Ammon's horn (tissue), 1 donor: Measurements from ENCODE around the gene AGT.

Experiments used
- DNase-seq: peaks from one replicate; pipeline ENCODE4 v3.0.0-alpha.2; 2016; ENCODE audit warnings: low spot score

Gene AGT

GRCh38 chr1:230713915-230714764 lies at the start of gene AGT:
Gene AGT, minus strand, starts transcription at chr1:230714122. Its CDS starts 3,299 bp downstream, at chr1:230710823.
- DNase-seq: peak; percentile 93

DNA sequence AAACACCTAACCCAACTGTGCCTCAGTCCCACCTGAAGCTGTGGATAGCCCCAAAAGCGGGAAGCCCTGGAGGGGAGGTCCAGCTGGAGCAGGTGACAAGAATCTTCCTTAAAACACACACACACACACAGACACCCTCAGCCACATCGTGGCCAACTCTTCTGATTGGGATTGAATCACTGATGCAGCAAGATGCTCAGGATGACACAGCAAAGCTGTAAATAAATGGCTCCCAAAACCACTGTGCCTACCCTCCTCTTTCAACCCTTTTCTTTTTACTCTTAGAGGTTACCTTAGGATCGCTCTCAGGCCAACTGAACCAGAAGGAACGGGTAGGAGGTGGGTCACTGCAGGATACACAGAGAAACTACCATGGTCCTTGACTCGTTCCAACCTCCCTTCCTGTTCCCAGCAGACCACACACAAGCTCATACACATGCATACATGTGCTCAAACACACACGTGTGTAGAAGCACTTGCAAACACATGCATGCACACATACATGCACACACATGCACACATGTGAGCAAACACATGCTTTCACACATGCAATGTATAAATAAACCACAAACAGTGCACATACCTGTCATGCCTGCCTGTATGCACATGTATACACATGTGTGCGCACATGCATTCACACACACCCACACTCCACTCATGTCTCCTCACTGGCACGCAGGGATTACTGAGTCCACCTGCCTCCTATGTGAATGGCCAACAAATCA lies 47.7 kb upstream of the AGT start:
- no peak for DNase-seq

- no peak for DNase-seq
Observed at GRCh38 chr1:230760360-230760827, 46.5 kb upstream of the AGT start.

DNA sequence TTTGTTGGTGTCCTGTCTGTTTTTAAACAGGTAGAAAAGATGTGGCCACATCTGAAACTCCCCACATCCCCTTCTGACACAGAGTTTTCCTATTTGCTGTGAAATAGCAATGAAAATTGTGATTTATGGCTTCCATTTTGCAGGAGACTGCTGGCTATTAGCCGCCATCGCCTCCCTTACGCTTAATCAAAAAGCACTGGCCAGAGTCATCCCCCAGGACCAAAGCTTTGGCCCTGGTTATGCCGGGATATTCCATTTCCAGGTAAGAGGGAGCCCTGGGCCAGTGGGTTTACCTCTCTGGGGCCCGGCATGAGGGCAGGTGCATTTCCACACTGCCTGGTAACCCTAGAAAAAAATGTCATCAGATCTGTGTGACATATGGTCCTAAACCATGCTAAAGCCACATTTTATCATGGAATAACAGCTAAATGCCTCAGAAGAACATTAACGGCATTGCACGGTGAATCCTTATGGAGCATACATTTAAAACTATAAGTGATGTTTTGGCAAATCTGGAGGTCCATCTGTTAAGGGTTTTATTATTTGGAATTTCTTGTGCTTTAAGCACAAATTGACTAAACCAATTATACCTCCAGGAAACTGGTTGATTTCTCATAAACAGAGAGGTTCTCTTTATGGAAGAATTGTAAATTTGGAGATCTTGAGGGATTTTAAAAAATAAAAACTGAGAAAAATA lies 45.6 kb upstream of the AGT start:
- no peak for DNase-seq

DNA sequence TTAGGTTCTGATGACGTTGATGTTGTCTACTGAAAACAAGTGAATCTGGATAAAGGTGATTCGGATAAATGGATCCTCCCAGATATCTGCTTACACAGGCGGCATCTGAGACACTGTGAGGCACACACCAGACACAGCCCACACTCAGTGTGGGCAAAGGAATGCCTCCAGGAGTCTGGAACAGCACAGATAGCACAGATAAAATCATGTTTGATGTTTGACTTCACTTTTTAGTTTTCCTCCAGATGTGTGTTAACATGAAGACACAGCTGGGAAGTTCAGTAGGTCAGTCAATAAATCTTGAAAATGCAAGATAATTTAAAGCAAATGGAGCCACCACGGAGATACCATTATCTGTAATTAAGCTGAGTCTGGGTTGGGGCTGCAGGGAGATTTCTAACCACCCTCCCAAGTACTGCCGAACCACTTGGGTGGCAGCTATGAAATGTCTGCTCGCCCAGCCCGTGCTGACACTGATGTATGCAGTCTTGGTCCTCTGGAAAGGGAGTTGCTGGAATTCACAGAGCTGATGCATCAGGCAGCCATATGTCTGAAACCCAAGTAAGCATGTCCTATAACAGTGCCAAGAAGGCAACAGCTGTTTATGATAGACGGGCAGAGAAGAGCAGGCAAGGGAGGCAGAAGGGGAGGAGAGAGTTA lies 44.9 kb upstream of the AGT start:
- DNase-seq: no peak

GRCh38 chr1:230757856-230758708 lies 44.2 kb upstream of the AGT start:
- no peak for DNase-seq

- no peak for DNase-seq
Observed at GRCh38 chr1:230754796-230755195, 40.9 kb upstream of the AGT start.

DNA sequence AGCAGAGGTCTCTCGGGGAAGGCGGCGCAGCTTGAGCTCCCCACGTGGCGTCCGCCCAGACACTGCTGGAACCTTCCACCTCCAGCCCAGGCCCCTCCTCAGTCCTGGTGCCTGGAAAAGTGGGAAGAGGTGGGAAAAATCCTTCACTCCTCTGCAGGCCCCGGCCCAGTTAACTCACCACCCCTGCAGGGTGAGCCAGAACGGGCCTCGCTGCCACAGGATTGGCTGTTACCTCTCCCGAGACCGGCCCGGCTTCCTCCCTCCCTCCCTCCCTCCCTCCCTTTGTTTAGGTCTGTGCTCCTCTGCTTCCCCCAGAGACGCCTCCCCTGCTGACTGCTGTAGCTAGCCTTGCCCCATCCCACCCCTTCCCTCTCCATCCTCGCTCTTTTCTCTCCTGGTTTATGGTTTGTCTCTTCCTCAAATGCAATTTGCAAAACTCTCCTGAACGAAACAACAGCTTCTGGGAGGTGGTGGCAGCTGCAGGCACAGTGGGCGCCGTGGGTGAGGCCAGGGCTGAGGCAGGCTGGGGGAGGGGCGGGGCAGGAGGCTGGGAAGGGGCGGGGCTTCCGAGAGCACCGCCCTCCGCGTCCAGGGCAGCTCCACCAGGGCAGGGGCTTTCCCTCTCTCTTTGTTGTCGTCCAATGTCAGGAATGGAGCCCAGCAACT lies 39.8 kb upstream of the AGT start:
- DNase-seq: peak; percentile 79

DNA sequence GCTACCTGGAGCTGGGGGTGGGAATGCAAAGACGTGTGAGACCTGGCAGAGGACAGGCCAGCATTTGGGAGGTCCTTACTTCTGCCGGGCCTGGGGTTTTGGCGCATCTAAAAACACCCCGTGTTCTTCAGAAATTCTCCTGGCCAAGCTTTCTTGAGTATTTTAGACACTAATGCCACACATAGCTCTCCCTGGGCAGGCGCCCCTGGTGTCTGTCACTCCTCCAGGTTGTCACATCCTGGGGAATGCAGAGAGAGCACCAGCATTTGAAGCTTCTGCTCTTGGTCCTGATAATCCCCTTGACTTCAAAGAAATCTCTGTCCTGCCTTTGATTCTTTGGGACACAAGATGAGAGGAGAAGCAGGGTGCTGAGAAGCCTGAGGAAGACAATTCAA lies 39.3 kb upstream of the AGT start:
- DNase-seq: no peak

DNA sequence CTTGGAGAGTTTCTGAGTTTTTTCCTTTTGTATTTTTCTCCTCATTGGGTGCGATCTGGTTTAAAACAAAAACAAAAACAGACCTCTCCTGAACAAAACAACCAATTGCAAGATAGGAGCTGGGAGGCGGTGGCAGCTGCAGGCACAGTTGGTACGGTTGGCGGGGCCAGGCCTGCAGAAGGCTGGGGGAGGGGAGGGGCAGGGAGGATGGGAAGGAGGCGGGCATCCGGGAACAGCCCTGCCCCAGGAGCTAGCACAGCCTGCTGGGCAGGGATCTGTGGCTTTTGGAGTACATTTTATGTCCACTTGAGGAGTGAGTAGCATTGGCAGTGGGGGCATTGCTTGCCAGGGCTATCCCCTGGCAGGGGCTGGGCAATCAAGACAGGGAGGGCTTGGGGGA lies 38.5 kb upstream of the AGT start:
- peak; percentile 95 for DNase-seq

DNA sequence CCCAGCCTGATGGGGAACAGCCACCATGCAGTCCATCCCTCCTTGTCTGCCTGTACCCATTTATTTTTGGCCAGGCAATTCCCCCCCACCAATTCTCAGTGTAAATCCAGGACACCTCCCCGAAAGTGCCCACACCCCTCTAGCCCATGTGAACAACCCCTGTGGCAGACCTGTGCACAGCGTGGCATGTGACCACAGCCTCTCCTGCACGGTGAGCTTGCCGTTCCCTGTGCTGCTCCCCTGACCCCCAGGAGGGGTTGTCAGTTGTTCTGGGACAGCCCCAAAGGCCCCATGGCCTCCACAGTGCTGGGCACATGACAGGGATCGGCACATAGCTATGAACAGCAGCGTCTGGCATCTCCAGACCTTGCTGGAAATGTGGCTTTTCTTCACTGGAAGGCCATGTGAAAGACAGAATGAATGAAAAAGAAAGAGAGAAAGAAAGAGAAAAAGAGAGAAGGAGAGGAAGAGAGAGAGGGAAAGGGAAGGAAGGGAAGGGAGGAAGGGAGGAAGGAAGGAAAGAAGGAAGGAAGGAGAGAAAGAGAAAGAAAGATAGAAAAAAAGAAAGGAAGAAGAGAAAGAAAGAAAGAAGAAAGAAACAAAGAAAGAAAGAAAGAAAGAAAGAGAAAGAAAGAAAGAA lies 37.2 kb upstream of the AGT start:
- DNase-seq: no peak

DNA sequence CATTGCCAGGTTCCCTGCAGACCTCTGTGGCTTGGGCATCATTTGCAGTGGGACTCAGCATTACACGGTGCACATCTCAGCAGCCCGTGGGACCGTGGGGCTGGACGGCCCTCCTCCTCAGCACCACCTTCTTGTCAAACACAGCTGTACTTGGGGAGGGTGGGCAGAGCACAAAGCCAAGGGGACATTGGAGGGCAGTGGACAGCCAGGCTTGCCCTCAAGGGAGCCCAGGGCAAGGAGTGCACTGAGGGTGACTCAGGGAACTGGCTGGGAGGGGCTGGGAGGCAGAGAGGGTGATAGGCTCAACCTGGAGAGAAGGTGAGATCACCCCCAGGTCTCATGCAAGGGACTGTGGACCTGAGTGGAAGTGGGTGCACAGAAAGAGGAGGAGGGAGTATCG lies 36.7 kb upstream of the AGT start:
- DNase-seq: no peak

- no peak for DNase-seq
Observed at GRCh38 chr1:230749635-230750034, 35.7 kb upstream of the AGT start.

GRCh38 chr1:230749150-230749549 lies 35.2 kb upstream of the AGT start:
- DNase-seq: no peak

- DNase-seq: peak; percentile 27
Observed at GRCh38 chr1:230747890-230748800, 34.2 kb upstream of the AGT start.

GRCh38 chr1:230747127-230747730 lies 33.3 kb upstream of the AGT start, which contains the start of gene CAPN9:
Gene CAPN9, plus strand, starts transcription at chr1:230747388. Its CDS starts 109 bp downstream, at chr1:230747497.
- DNase-seq: no peak

GRCh38 chr1:230746617-230747016 lies 32.7 kb upstream of the AGT start:
- DNase-seq: no peak

DNA sequence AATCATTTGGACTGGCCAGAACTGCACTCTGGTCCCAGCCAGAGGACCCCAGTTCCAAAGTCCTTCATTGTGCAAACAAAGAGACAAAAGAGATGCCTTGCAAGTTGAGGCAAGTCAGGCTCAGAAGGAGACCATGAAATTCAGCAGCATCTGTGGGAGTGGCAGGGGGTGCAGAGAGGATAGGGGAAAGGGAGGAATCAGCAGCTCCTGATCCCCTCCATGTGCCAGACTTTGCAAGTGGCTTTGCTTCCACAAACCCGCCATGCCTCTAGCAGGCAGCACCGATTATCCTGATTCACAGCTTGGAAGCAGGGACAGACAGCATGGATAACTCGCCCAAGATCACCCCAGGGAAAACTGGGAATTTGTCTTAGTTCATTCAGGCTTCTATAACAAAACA lies 31.1 kb upstream of the AGT start:
- no peak for DNase-seq
